Stimulated activated CD4-positive, alpha-beta T cell treated with anti-CD3 and anti-CD28 coated beads, TNF-alpha, amount 100 ng/mL, for 24 hours (primary cell): Measurements from ENCODE around the gene ACVR2A.
A peak's percentile ranks its signal among the peaks of the same experiment; 100 is the strongest.

Experiments
- DNase-seq, 3 experiments: peaks; one replicate each; pipeline ENCODE4 v3.0.0-alpha.2; 2020; ENCODE audit warnings: low read depth in 3 of 3

Gene ACVR2A

DNA sequence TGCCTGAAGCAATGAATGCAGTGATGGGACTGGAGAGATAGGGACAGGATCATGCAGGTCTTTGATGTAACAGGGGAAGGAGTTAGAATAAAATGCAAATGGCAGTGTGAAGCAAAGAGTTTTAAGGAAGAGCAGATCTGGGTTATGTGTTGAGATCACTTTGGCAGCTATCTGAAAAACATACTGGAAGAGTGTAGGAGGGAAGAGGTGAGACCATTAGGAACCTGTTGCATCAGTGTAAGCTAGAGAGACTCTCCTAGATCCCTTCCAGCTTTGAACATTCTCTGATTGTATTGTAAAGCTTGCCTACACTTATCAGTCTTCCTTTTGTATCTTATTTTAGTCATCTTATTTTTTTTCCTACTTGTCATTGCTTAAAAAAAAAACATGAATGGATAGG, 10.5 kb downstream of the ACVR2A start:
- DNase-seq: no peak

DNA sequence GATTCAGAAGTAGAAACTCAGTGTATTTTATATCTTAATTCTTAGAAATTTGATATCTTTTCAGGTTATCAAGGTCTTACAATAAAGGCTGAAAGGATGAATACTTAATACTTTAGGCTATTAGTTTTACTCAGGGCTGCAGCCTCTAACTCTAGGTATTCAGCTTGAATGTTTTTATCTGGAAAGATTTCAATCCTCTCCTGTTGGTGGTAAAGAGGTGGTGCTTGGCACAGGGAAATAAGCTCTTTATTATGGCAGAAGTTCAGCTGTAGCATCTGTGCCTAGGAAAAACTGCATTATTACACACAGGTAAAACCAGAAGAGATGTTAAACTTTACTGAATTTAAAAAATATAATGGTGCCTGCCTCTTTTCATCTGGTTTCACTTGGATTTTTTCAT, 11.1 kb downstream of the ACVR2A start:
- no peak for DNase-seq

DNA sequence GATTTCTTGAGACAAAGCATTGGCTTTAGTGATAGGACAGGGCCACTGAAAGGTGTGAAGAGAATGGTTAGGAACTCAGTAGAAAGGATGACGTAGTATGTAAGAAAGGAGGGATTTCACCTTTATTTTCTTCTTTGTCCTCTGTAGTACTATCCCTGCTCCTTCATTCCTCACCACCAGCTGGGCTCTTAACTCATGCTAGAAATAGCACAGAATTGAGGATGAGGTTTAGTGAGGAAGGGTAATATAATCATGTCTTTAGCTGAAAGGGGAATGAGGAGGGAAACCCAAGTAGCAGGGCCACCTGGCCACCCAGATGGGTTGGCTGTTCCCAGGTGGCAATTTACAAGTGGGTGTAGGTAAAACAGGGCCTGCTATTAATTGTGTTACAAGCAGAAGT, 15.2 kb downstream of the ACVR2A start:
- no peak for DNase-seq

DNA sequence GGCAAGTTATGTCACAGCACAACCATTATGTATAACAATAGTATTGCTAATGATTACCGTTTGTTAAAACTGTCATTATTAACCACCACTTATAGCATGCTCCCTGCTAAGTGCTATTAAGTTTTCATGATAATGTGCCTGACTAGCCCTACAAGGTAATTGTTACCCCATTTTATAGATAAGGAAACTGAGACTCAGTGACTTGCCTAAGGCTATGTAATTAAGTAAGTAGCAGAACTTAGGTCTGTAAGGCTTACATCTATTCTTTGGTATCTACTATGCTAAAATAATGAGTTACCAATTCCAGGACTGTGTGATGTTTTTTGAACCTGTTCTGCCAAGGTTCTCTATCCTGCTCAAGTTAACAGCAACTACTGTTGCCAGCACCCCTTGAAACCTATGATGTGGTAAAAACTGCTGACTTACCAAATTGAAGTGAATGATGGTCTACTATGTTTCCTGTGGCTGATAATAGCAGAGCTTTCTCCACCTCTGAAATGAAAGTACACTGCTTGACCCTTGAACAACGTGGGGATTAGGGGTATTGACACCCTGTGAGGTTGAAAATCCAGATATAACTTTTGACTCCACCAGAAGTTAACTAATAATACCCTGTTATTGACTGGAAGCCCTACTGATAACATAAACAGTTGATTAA, 18.2 kb downstream of the ACVR2A start:
- no peak for DNase-seq

DNA sequence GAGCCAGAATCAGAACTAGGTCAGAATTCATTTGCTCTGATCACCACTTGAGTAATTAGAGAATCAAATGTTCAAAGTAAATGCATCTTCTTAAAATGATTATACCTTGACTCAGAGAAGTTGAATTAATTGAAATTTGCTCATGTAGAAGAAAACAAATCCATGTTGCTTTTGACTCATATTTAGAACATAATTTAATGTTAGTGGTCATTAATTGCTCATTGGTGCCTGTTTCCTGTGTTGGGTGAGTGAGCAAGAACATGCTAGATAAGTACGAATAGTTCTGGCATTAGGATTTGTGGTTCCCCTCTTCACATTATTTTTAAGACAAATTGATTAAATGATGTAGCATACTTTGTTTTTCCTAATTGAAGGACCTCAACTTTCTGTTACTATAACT, 19.0 kb downstream of the ACVR2A start:
- DNase-seq: no peak

DNA sequence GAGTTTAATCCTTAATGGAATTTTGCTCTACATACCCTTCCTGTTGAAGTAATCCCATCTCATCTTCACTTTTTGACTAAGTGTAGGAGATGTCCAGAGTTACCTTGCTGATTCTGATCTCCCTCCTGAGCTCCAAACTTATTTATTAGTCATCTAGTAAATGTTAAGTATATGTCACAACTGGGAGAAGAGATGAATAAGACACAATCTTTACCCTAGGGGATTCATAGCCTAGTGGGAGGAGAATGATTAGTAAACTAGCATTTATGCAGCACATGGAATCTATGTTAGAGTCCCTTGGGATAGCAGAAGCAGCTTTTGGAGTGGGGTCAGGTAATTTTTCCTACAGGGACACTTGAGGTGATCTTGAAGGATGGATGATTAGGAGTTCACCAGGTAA, 20.7 kb downstream of the ACVR2A start:
- no peak for DNase-seq

DNA sequence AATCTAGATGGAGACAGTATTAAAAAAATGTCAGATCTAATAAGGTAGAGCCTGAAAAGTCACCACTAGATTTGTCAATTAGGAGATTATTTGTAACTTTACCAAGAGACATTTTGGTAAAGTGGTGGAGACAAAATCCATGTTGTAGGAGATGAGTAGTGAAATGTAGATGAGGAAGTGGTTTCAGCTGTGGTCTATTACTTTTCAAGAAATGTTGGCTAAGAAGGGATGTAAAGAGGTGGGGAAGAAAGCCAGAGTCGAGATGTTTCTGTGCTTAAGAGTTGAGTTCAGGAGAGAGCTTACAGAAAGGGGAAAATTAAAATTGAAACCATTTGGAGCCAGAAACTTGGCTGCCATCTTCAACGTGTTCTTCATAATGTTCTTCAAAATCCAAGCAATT, 22.2 kb downstream of the ACVR2A start:
- DNase-seq: no peak

DNA sequence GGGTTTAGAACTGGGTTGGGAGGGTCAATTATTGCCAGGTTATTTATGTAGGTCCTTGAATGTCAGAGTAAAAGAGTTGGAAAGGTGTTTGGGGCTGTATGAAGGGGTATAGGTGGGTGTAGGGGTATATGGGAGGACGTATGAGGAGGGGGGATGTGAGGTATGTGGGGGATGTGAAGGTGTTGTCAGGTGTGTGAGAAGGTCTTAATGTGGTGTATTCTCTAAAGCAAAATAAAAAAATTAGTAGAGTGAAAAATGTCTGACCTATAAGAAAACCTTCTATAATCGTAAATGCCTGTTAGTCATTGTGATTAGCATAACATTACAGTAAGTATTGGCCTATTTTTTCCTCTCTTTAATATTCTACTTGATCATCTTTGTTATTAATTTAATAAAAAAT, 25.1 kb downstream of the ACVR2A start:
- no peak for DNase-seq

DNA sequence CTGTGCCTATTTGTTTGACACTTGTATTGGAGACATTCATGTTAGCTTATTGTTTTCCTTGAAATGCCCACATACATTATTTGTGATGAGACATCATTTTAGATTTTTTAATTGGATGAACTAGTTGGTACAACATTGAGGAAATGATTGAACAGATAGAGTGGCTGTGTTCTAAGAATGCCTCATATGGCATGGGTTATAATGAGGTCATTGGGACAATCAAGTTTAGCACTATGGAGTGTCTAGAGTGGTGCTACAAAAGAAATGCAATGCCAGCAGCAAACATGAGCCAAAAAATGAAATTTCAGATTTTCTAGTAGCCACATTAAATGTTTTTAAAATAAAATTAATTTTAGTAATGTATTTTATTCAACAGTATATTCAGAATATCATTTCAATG, 28.1 kb downstream of the ACVR2A start:
- DNase-seq: no peak

DNA sequence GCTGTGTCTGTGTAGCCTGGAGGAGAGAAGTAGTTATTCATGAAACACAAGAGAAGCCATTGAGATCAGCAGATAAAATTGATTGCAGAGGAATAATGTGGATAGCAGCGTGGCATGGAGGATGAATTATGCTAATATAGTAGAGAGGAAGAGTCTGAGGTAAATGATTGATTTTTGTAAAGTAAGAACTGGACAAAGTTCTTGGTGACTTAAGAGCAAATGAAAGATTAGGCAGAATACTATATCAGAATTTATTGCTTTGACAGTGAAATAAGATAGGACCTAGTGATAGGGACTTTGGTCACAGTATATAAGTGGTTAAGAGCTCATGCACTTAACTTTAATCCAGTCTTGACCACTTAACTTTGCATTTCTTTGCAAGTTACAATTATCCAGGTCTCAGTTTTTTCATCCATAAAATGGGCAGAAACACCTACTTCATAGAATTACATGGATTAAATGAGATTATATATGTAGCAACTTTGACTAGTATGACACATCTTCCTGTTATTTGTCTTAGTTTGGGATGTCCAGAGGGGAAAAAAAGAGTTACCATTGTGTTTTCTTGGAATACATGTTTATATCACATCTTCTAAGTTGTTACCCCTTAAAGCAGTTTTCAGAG, 29.1 kb downstream of the ACVR2A start:
- DNase-seq: no peak

DNA sequence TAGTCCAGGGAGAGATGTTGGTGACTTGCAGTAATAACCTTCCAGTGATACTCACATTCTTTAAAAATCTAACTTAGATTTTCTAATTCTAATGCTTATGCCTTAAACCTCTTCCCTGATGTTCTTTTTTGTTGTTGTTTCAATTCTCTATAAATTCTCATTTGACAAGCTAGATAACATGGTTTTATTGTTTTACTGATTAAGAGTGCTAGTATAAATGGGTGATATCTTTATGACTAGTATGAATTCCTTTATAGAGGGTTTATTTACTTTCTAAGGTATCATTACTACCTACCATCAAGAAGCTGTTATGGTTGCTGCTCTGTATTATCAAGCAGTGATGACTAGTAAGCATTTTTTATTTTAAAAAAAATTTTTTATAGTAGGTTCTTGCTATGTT, 35.0 kb downstream of the ACVR2A start:
- DNase-seq: no peak

DNA sequence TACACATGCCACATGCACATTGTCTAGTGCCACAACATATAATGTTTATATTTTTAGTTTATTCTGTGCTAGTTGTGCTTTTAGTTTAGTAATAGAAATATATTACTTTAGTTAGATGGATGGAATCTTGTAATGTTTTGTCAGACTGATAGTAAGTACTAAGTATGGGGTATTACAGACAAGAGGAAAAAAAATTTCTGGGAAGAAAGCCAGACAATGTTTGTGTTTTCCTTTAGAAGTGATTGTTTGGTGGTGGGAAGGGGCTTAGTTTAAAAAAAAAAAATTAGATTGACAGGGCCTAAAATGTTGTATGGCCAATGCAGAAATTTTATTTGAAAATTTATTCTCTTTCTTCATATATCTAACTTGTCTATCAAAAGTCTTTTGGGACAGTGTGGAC, 37.8 kb downstream of the ACVR2A start:
- no peak for DNase-seq

DNA sequence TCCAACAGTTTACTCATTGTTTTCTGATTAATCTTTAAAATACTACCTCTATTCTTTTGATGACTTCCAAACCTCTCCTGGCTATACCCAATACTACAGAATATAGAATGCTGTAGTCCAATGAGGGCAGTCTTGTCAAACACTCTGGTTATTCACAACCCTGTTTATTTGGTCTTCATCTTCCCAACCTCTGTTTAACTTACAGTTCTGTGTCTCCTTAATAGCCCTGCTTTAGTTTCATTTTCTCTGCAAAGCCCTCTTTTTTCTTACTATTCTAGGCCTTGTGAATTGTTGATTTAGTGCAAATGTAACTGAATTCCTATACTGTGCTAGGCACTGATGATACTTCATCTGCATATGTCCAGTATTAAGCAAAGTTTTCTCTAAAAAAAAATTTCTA, 40.0 kb downstream of the ACVR2A start:
- DNase-seq: no peak

DNA sequence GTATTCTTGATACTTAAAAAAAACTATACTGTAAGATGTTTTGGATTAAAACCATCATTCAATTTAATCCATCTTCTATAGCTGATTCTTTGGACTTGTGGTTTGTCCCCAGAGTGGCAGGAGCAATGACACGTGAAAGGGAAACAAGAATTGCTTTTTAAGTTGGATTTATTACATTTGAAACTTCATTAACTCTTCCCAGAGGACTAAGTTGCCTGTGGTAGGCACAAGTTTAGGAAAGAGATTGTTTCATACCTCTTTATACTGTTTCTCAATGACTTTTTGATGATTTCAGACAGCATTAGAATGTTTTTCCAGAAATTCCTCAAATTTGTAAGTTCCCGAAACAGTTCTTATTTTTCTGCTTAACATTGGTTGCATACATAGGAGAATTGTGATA, 41.3 kb downstream of the ACVR2A start:
- no peak for DNase-seq

DNA sequence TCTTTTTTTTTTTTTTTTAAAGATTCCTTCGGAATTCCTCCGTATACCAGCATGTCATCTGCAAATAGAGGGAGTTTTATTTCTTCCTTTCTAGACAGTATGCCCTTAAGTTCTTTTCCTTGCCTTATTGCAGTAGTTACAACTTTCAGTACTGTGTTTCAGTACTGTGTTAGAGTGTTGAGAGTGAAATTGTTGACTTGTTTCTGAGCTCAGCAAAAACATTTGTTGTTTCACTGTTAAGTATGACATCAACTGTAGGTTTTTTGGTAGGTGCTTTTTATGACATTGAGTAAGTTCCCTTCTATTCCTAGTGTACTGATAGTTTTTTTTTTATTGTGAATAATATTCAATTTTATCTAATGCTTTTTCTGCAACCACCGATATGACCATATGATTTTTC, 43.9 kb downstream of the ACVR2A start:
- no peak for DNase-seq

DNA sequence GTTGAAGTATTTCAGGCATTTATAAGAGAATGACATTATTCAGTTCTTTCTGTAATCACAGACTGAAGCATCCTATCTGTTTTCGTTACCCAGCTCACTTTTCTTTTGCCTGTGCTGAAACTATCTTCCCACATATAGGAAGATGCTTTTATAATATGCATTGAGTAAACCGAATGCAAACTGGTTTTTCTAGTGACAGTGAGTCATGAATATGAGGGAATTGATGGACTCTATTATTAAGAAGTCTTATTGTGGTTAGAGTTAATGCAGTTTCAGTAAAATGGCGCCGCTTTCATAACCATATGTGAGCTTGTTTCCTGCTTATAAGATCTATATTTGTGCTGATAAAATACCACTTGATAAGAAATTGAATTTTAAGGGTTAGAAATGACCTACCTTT, 59.2 kb downstream of the ACVR2A start:
- DNase-seq: no peak

DNA sequence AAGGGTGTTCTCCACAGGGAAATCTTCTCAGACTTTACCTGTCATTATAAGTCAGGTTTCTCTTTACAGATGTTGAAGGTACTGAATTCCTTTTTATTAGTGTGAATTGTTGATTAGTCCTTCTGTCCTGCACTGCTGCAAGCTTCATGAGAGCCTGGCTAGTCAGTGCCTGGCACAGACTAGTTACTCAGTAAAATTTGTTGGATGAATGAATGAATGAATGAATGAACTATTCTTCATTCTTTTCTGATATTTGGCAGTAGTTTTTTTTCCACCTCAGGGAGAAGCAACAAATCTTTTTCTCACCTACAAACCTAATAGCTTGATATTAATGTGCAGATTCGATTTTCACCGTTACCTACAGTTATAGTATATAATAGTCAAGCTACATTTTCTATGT, 64.3 kb downstream of the ACVR2A start:
- DNase-seq: no peak

DNA sequence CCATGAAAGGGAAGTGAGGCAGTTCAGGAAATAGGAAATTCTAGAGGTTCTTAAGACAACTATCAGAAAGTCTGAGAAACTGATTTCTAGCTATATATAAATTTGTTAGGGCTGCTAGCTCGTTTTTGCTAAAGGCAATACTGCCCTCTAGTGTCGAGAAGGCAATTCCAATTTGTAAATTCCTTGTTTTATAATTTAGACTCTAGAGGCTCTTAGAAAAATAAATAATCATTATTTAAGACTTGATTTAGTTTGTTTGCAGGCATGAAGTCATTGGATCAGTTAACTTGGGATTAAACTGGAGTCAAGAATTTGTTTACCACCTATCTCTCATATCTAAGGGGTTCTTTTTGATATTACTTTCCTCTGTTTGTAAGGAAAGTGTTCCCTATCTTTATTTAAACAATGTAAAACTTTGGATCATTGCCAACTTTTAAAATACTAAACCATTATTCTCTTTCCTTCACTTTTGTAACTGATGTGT, 66.2 kb downstream of the ACVR2A start:
- DNase-seq: peak in 1 of 3 experiments; percentile 26

DNA sequence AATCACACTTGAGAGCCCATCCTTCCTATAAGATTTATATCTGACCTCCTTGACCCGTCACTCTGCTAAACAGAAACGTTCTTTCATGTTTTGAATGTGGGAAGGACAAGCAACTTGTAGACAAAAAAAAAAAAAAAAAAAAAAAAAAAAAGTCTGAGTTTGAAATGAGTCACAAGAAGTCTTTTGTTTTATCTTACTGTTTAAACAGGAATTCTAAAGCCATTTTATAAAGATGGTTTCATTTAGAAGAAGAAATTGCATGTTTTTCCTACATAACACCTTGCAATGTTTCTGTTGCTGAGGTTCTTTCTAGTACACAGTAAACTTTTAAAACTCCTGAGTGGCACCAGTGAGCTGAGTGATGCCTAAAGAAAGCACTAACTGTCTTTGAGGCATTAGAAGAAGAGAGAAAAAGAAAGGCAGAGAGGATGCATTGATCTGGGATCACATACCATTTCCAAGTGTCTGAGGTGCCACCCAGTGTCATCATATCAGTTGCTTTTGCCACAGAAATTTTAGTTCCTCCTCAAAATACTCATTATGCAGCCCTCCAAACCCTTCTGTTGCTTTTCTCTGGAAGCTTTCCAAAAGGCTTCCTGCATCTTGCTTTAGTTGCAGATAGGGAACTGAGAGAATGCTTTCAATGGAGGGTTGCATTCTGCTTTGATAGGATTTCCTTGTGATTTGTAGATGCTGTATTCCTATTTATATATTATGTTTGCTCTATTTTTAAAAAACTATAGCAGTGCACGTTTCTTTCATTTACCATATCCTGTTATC, 69.1 kb downstream of the ACVR2A start:
- DNase-seq: no peak

DNA sequence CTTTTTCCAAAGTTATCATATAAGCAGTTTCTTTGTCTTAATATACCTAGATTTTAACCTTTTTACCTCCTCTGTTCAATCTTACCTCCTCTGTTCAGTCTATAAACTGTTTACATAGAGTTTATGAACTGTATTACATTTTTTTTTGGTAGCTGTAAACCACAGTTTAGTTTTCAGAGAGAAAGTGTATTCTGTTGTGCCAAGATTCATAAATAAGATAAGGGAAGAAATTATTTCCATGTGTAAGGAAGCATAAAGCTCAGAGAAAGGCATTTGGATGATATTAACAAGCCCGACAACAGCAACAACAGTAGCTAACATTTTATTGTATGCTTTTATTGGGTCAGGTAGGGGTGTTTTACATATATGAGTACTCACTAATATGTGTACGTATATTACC, 71.2 kb downstream of the ACVR2A start:
- no peak for DNase-seq

DNA sequence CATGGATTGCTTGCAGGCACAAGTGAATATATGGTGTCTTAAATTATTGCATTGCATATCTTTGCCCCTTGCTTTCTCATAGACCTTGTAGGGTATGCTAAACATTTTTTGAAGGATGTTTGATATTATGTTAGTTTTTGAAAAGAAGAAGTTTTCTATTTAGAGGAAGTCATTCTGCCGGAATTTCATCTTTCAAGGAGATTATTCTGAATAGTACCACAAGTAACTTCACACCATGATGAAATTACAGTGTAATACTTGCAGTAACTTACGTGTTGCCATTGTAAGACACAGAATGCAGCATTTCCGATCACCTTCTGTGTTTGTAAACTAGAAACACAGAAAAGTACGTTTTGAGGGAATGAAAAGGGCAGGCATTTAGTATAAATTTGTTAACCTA, 71.9 kb downstream of the ACVR2A start:
- no peak for DNase-seq

DNA sequence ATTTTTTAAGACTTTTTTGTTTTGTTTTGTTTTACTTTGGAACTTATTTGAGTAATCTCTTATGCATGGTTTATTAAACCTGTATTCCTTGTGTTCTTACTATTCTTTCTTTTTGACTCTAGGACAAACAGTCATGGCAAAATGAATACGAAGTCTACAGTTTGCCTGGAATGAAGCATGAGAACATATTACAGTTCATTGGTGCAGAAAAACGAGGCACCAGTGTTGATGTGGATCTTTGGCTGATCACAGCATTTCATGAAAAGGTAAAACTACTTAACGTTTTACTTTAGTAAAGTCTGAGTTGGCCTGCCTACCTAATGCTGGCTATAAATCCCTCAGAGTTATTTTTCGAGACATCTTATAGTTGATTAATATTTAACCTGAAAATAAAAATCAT, 72.3 kb downstream of the ACVR2A start:
- no peak for DNase-seq

DNA sequence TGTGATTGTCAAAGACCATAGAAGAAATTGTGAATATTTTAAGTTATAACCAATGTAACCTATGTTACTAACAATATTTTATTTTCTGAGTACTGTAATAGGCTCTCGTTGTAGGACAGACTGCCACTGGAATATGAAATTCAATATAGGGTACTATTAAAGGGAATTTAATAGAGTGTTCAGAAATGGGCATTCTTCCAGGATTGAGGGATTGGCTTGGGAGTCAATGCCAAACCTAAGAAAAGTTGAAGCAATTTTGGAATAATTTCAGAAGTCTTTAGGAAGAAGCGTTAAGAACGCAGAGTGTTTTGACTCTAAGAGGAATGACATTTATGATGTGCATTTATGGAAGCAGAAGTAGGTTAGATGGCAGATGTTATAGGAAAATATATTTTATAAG, 79.0 kb downstream of the ACVR2A start:
- DNase-seq: no peak
